Right lobe of liver (tissue), 6 donors: ENCODE measurements around the gene GLRA1. TPM values are rescaled to one million over a fixed set of nuclear protein-coding genes. Genes with fewer than 3 reads are reported as not detected.

Experiments
- ATAC-seq, 4 donors: fragments of 200-7000 bp; cut with Tn5 transposase; one replicate each; pipeline ENCODE4 v1.9.1; 2020; ENCODE audit warnings: mild to moderate bottlenecking in 4 of 4, moderate library complexity in 4 of 4
- DNase-seq, 3 donors: peaks; one replicate each; pipeline ENCODE4 v3.0.0-alpha.2; 2020
- H3K27ac ChIP-seq, 3 donors: fragments of 200-600 bp; one replicate each; pipeline ENCODE4 v1.8.0; 2022
- H3K27me3 ChIP-seq, 2 donors: fragments of 200-600 bp; one replicate each; pipeline ENCODE4 v1.8.0; 2022
- H3K36me3 ChIP-seq, 4 donors: fragments of 200-600 bp; sonication (generic) in 1 of 4; one replicate each; pipeline versions ENCODE4 v1.5.1 to v1.8.0; 2017 to 2022; ENCODE audit warnings: control low read depth in 1 of 4
- H3K4me1 ChIP-seq, 4 donors: fragments of 200-600 bp; sonication (generic) in 1 of 4; one replicate each; pipeline versions ENCODE4 v1.5.1 to v1.8.0; 2017 to 2022; ENCODE audit warnings: control low read depth in 1 of 4
- H3K4me3 ChIP-seq, 3 donors: fragments of 200-600 bp; one replicate each; pipeline ENCODE4 v1.8.0; 2022
- H3K9me3 ChIP-seq, 4 donors: fragments of 200-600 bp; sonication (generic) in 1 of 4; one replicate each; pipeline versions ENCODE4 v1.5.1 to v1.8.0; 2017 to 2022; ENCODE audit warnings: control low read depth in 1 of 4
- CTCF ChIP-seq, 4 donors: fragments of 200-600 bp in 3 of 4; fragments of 450-650 bp in 1 of 4; IDR thresholded peaks; one replicate each; pipeline versions ENCODE4 v1.5.1 to v1.8.0; 2016 to 2022; ENCODE audit warnings: antibody characterized with exemption in 4 of 4, mild to moderate bottlenecking in 2 of 4
- POLR2A ChIP-seq: fragments of 450-650 bp; IDR thresholded peaks from one replicate; pipeline ENCODE4 v1.6.1; 2017; ENCODE audit warnings: antibody characterized with exemption, mild to moderate bottlenecking
- WGBS: methylation state at CpG from one replicate; pipeline ENCODE4 v1.1.6; 2018; ENCODE audit warnings: low coverage, low lambda C conversion rate; ENCODE audit not compliant: insufficient coverage; ENCODE audit errors: missing lambda C conversion rate; 5-methylcytosine and 5-hydroxymethylcytosine counted together
- intact Hi-C, 2 donors: fragments of 100-400 bp; cut with DNase I; formaldehyde crosslinking; loops; one replicate each; pipeline versions ENCODE4 v1.11.2 to v1.14.1; 2022
- total RNA-seq, 6 experiments: library from RNA; depleted of rRNA in 2 of 6; stranded (reverse); fragments of >200 nt in 2 of 6; fragmentation: NEBNext Ultra II Directional in 3 of 6; extraction: Animal tissue kit (Norgen Biotek cat#: 25700) in 3 of 6; gene quantifications; one replicate each; pipeline versions ENCODE4 v1.1.0 to v1.2.4, GENCODE V29; 2016 to 2023
- donor health status: DM: no; HTN: yes; CAD: no.
- donor health status: DM: no; HTN: no; CAD: no.
- donor health status: DM: no; HTN: no; CAD: no.
- donor health status: DM: no; HTN: yes; CAD: no.
- donor health status: DM: no; HTN: yes; CAD: no.

The GLRA1 gene
- total RNA-seq, 6 experiments from 2014 or later = not detected

DNA sequence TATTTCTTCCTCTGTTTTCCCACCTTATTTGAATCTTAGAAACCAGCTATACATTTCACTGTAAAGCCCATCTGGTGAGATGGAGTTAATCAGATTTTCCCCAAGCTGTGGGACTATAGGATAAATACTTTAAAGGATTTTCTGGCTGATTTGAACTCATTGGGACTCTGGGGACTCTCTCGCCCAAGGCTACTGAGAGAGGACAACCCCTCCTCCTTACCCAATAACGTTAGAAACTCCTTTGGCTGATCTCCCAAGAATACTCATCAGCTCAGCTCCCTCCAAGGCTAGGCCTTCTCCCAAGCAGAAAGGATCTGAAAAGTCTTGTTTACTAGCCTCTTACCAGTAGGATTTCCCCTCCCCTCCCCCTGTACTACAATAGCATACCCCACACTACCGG, 1.5 kb upstream of the GLRA1 start:
- Histone ChIP-seq H3K9me3 (no peaks in the 10 kb centered on the region), H3K36me3 (no peaks in the 10 kb centered on the region), H3K27ac (no peak overlapping the region), H3K4me1 (no peaks in the 10 kb centered on the region), H3K27me3 (no peaks in the 10 kb centered on the region), H3K4me3 (no peak overlapping the region)
- TF ChIP-seq POLR2A (no peak), CTCF (IDR thresholded peaks at IDR 0.05) (no peak)
- ATAC-seq (no peak), DNase-seq (no peak)
- intact Hi-C loops = no loop called here
- 52% methylated on average over 3 of the region's 3 CpGs for WGBS

DNA sequence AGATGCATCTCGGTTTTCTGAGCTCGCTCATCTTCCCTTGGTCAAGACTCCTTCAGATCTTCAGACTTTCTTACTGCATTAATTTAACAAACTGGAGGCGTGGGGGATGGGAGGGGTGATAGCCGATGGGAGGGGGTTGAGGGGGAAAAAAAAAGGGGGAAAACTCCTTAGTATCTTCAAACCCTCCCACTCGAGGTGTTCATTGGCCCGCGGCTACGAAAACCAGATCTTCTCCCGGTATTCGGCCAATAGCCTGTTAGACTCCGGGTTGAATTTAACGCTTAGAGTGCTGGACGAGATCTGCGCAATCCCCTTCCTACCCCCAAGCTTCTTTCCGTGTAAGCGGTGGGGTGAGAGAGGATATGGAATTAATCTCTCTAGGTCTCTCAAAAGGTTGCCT, 689 bp upstream of the GLRA1 start:
- H3K36me3 ChIP-seq = no peaks in the 10 kb centered on the region
- DNase-seq (no peak), ATAC-seq (no peak)
- intact Hi-C loops = no loop called here
- H3K27ac ChIP-seq = no peak overlapping the region
- no peaks in the 10 kb centered on the region for H3K9me3 ChIP-seq
- 8% methylated on average over 11 of the region's 16 CpGs for WGBS
- no peaks in the 10 kb centered on the region for H3K4me1 ChIP-seq
- TF ChIP-seq CTCF (IDR thresholded peaks at IDR 0.05) (no peak), POLR2A (no peak)
- no peak overlapping the region for H3K4me3 ChIP-seq
- H3K27me3 ChIP-seq = no peaks in the 10 kb centered on the region

DNA sequence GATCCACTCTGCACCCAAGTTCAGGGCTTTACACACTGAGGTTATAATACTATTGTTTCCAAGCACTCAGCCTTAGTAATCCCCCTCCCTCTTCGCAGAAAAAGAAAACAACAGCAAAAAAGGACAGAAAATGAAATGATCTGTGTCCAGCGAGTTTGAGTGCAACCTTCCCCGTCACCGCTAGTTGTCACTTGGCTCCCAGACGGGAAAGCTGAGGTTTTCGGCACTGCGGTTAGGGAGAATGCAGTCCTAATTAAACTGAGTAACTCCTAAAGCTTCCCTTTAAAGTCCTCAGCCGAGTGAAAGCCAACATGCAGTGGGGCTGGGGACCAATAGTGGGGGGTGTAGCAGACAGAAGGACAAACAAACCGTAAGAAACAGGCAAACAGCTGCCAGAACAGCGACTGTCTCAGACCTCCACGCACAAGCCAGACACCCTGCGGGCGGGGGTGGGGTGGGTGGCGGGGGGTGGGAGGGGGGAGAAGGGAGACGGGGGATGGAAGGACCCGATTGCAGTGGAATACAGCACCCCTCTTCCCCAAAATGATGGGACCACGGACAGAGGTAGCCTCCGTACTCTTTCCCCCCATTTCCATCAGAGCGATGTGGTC, 680 bp downstream of the GLRA1 start:
- no peaks in the 10 kb centered on the region for H3K4me1 ChIP-seq
- ATAC-seq = no peak
- WGBS = 13% methylated on average over 19 of the region's 19 CpGs

DNA sequence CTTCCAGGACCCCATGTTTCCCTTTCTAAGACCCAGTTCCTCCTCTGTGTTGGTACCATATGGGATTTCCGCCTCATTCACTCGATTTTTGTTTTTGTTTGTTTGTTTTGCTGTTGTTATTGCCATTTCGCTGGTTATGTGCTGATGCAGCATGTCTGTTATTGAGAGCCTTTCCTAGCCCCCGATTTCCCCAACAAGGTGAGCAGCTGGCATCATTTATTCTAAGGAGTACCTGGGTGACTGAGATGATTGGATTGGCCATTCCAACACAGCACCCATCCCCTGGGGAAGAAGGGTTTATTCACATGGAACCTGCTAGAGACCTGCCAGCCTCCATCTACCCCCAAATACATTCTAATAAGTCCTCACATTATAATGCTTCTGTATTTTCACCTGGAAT, 2.7 kb downstream of the GLRA1 start:
- 54% methylated on average over 4 of the region's 4 CpGs for WGBS
- no peak overlapping the region for H3K4me3 ChIP-seq
- DNase-seq = no peak
- no peaks in the 10 kb centered on the region for H3K4me1 ChIP-seq
- H3K27ac ChIP-seq = no peak overlapping the region
- ATAC-seq = no peak
- H3K27me3 ChIP-seq = no peaks in the 10 kb centered on the region
- no peaks in the 10 kb centered on the region for H3K36me3 ChIP-seq
- no peak for TF ChIP-seq POLR2A
- no peak for TF ChIP-seq CTCF (IDR thresholded peaks at IDR 0.05)
- no peaks in the 10 kb centered on the region for H3K9me3 ChIP-seq
- intact Hi-C loops = no loop called here

More for the DNA sequence above, 680 bp downstream of the GLRA1 start:
- H3K27ac ChIP-seq = no peak overlapping the region
- no peaks in the 10 kb centered on the region for H3K27me3 ChIP-seq
- H3K9me3 ChIP-seq = no peaks in the 10 kb centered on the region
- TF ChIP-seq POLR2A = no peak
- no peak for TF ChIP-seq CTCF (IDR thresholded peaks at IDR 0.05)
- no peak overlapping the region for H3K4me3 ChIP-seq
- H3K36me3 ChIP-seq = no peaks in the 10 kb centered on the region
- no peak for DNase-seq
- intact Hi-C loops = no loop called here

DNA sequence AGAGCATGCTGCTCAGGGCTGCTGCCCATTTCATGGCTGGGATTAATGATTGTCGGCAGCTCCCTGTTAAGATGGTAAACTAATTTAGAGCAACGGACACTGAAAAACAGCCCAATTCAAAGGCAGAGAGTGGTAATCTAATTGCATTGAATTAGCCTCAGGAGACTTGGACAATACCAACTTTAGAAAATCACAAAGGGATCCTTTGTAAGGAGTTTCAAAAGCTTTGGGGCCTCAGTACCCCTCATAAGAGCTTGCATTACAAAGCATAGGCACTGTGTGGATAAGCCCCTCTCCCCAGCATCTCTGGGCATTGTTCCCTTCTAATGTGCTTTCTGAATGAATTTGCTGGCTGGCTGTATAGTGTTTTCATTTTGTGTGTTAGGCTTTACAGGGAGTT, 6.7 kb downstream of the GLRA1 start:
- H3K27me3 ChIP-seq = no peaks in the 10 kb centered on the region
- no peaks in the 10 kb centered on the region for H3K9me3 ChIP-seq
- intact Hi-C loops = no loop called here
- 67% methylated on average over 2 of the region's 2 CpGs for WGBS
- no peak overlapping the region for H3K4me3 ChIP-seq
- no peak for DNase-seq
- no peaks in the 10 kb centered on the region for H3K4me1 ChIP-seq
- H3K27ac ChIP-seq = no peak overlapping the region
- no peak for TF ChIP-seq POLR2A
- TF ChIP-seq CTCF (IDR thresholded peaks at IDR 0.05) = no peak
- no peaks in the 10 kb centered on the region for H3K36me3 ChIP-seq
- ATAC-seq = no peak
